ENCODE data around the gene RMND1. TPM values are rescaled to one million over a fixed set of nuclear protein-coding genes. Genes with fewer than 3 reads are reported as not detected.

Gene RMND1
- total RNA-seq, 1 experiment from 2014 or later, result 27.0 TPM

- H3K27ac Mint-ChIP-seq, result 0 out of 7 replicates have a peak overlapping the region, but pooled peaks of 1 of the 3 experiments have one; percentile 34
- no peaks in the 10 kb centered on the region for H3K79me1 ChIP-seq (ENCODE audit: insufficient read depth, low read depth, low read length, poor library complexity, severe bottlenecking)
- H4K8ac ChIP-seq (replicated peaks; ENCODE audit: insufficient read length, low read depth, low read length), result no peak overlapping the region
- no CpG with 5 or more reads among the region's 6 CpGs for WGBS (ENCODE audit: extremely low coverage, insufficient read length, low lambda C conversion rate)
- no peak overlapping the region for H2AFZ ChIP-seq (ENCODE audit: low read length)
- TF ChIP-seq CTCF (conservative IDR thresholded peaks at IDR 0.05), result no peak
- H3K23me2 ChIP-seq (ENCODE audit: insufficient read length, low read depth, low read length, poor library complexity, severe bottlenecking), result no peaks in the 10 kb centered on the region
- peaks cover 2 to 5% of the 10 kb centered on the region in 2 experiments; a peak in 3 of 4 replicates for H3K4me1 Mint-ChIP-seq
- no peak overlapping the region for H4K5ac ChIP-seq (ENCODE audit: insufficient read length, low read depth, low read length)
- no peaks in the 10 kb centered on the region for H3K9me3 Mint-ChIP-seq
- no peak overlapping the region for H3K4ac ChIP-seq (ENCODE audit: low read depth, low read length)
- H2BK15ac ChIP-seq (ENCODE audit: low read depth, low read length), result no peak overlapping the region
- no peak overlapping the region for H3T11ph ChIP-seq (ENCODE audit: low read length)
- H3K14ac ChIP-seq (ENCODE audit: insufficient read depth, low read length), result no peak overlapping the region
- peaks cover 22 to 53% (median 31%) of the 10 kb centered on the region in 3 experiments; a peak in 6 of 7 replicates for H3K36me3 Mint-ChIP-seq (ENCODE audit: insufficient read depth in 1 of 3, low read depth in 3 of 3)
- no peak overlapping the region for H2AK5ac ChIP-seq (ENCODE audit: insufficient read length, low read length)
- no peaks in the 10 kb centered on the region for H3K9me3 ChIP-seq (ENCODE audit: control insufficient read depth, low read depth, low read length)
- no peak overlapping the region for H3K56ac ChIP-seq (ENCODE audit: insufficient read length, low read depth, low read length)
- H2BK120ac ChIP-seq (ENCODE audit: low read depth, low read length, poor library complexity, severe bottlenecking), result no peak overlapping the region
- H4K91ac ChIP-seq (ENCODE audit: insufficient read length, low read depth, low read length), result no peak overlapping the region
- no peak overlapping the region for H2BK5ac ChIP-seq (ENCODE audit: insufficient read length, low read length)
- no peak overlapping the region for H2BK20ac ChIP-seq (ENCODE audit: low read depth, low read length, poor library complexity, severe bottlenecking)
- no peak overlapping the region for H3K4me2 ChIP-seq (ENCODE audit: insufficient read depth, insufficient read length, low read length)
- no peak overlapping the region for H2BK12ac ChIP-seq (ENCODE audit: insufficient read length, low read depth, low read length)
- no peaks in the 10 kb centered on the region for H3K79me2 ChIP-seq (ENCODE audit: insufficient read depth, low read length)
- no peaks in the 10 kb centered on the region for H3K27me3 ChIP-seq (ENCODE audit: insufficient read depth, low read length)
- no peak overlapping the region for H3K9ac ChIP-seq (ENCODE audit: extremely low read depth, insufficient read length, low read length)
- no peak overlapping the region for H3K27ac ChIP-seq (ENCODE audit: insufficient read length, low read depth, low read length)
- no peak for DNase-seq
- no peak overlapping the region for H3K23ac ChIP-seq (ENCODE audit: insufficient read length, low read depth, low read length)
- H3K18ac ChIP-seq (ENCODE audit: insufficient read length, low read depth, low read length), result no peak overlapping the region
- H3K4me1 ChIP-seq (ENCODE audit: insufficient read depth, low read length), result no peaks in the 10 kb centered on the region
- no peak overlapping the region for H3K4me3 Mint-ChIP-seq
- no peaks in the 10 kb centered on the region for H4K20me1 ChIP-seq (ENCODE audit: control insufficient read depth, insufficient read depth, insufficient read length)
- no peaks in the 10 kb centered on the region for H3K27me3 Mint-ChIP-seq (ENCODE audit: low read depth)
Measured at GRCh38 chr6:151365233-151365632, 86.7 kb downstream of the RMND1 start.

All from H9 (cell line).